ENCODE measurements around the gene SNCG.
"Not testable (repeated sequence)": the region's sequence is repeated elsewhere in the genome, so short reads cannot be mapped to it uniquely, and the experiment has no call there.

SNCG gene

DNA sequence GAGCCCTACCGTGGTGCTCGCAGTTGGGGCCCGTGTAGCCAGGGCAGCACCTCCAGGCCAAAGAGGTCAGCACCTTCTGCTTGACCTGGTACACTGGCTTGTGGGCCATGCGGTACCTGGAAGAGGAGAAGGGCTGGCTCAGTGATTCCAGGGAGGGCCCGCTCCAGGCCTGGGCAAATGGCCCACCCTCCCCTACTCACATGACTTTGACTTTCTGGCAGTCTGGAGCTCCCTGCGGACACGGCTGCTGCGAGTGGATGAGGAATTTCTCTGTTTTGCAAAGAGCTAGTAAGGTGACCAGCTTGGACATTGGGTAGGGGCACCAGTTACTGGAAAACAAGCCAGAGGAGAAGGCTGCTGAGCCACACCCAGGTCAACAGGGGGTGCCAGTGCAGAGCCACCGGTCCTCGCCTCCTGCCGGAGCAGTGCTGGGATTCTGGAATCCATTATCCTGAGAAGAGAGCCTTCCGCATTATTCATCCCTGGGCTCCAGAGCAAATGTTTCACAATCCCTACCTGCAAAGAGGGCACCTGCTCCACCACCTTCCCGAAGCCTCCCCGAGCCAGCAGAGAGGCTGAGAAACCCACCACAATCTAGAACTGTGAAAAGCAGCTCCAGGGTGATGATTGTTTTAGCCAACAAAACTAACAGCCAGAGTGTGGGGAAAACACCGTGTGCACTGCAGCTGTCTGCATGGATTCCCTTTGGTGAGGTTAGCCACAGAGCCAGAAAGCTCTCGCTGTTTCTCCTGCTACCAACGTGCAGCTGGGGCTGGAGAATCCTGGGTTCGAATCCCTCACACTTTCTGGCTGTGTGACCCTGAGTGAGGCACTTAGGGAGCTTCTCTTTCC is 12.8 kb upstream of the SNCG start:
- no peak for DNase-seq (ENCODE audit: low spot score)

DNA sequence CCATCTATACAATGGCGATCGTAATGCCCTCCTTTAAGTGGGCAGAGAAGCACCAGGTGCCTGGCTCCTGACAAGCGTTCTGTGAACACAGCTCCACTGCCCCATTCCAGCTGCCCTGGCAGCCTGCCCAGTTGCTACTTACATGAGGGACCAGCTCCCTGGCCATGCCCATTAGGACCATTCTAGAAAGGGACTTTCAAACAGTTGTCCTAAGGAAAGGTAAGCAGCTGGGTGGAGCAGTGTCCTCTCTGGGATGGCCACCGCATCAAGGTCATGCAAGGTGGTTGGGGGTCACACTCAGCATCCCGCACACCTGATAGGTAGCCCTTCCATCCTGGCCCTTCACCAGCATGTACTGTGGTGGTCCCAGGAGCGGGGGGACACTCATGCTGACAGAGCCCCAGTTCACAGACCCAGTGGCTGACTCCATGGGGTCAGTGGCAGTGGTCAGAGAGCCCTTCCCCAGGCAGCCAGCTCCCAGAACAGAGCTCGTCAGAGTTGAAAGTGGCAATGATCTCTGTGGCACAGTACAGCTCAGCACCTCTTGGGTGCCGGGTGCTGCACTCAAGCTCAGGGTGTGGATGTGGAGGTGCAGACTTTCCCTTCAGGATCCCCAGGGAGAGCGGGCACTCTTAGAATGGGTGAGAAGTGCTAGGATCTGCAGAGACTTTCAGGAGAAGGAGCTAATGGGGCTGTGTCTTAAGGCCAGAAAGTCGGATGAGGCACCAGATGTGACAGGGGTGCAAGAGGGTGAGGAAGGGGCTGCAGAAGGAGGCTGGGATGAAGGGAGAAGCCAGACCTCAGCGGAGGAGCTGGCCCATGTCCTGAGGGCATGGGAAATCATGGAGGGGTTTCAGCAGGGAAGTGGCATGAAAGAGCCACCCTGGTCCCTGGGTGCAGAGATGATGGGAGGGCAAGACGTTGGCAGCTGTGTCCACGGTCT is 11.9 kb upstream of the SNCG start:
- DNase-seq (ENCODE audit: low spot score) = no peak

DNA sequence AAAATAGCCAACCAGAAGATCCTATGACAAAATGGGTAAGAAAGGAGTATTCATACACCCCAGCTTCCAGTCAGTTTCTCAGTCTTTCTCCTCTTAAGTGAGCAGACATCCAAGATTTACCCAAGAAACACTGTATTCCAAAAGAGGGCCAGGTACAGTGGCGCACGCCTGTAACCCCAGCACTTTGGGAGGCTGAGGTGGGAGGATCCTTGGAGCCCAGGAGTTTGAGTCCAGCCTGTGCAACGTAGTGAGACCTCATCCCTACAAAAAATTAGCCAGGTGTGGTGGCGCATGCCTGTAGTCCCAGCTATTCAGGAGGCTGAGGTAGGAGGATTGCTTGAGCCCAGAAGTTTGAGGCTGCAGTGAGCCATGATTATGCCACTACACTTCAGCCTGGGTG is 10.6 kb upstream of the SNCG start:
- DNase-seq (ENCODE audit: low spot score) = not testable (repeated sequence)

DNA sequence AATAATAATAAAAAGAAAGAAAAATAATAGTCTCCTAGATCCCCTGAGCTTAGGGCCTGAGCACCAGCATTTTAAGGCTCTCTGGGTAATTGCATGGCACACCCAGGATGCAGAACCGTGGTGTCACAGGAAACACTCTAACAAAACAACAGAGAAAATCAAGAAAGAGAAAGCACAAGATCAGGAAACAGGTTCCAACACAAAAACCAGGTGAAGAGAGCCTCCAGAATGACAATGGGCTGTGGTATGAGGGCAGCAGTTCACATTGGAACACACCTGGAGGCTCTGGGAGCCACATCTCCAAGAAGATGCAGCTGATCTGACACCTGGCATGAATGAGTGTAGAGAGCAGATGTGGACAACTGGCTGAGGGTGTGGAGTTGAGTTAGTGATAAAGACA is 8.1 kb upstream of the SNCG start:
- DNase-seq (ENCODE audit: low spot score) = no peak

DNA sequence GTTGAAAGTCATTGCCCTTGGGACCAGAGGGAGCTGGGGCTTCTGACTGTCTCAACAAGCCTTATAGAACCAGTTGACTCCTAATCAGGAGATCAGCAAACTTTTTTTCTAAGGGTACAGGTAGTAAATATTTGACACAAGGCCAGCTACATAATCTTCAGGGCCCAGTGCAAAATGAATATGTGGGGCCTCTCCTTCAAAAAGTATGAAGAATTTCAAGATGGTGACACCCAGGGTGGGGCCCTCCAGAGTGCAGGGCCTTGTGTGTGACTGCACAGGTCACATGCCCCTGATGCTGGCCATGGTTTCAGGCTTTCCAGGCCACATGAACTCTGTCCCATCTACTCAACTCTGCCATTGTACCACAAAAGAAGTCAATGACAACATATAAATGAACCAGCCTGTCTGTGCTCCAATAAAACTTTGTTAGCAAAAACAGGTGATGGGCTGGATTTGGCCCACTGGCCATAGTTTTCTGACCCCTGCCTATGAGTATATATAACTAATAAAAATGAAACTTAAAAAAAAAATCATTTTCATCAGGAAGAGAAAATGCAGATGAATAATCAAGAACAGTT is 7.1 kb upstream of the SNCG start:
- no peak for DNase-seq (ENCODE audit: low spot score)

DNA sequence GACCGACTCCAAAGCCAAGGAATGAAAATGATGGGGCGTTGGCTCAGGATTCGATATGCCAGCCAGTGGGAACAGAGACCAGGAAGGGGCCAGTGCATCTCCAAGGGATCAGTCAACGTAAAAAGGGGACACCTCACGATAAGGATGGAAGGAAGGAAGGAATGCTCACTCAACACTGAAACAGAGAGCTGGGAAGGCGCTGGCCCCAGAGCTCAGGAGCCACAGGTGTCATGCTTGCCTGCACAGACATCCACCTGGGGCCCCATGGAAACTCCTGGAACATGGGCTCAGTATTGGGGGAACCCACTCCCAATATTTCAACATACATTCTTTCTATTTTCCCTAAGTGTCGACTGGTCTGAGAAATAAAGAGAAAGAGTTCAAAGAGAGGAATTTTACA is 6.3 kb upstream of the SNCG start:
- DNase-seq (ENCODE audit: low spot score) = no peak

DNA sequence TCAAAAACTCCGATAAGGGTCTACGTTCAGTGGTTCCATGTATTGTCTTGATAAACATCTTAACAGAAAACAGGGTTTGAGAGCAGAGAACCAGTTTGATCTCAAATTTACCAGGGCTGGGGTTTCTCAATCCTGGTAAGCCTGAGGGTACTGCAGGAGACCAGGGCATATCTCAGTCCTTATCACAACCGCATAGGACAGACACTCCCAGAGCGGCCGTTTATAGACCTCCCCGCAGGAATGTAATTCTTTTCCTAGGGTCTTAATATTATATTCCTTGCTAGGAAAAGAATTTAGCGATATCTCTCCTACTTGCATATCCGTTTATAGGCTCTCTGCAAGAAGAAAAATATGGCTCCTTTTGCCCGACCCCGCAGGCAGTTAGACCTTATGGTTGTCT is 5.7 kb upstream of the SNCG start:
- not testable (repeated sequence) for DNase-seq (ENCODE audit: low spot score)

DNA sequence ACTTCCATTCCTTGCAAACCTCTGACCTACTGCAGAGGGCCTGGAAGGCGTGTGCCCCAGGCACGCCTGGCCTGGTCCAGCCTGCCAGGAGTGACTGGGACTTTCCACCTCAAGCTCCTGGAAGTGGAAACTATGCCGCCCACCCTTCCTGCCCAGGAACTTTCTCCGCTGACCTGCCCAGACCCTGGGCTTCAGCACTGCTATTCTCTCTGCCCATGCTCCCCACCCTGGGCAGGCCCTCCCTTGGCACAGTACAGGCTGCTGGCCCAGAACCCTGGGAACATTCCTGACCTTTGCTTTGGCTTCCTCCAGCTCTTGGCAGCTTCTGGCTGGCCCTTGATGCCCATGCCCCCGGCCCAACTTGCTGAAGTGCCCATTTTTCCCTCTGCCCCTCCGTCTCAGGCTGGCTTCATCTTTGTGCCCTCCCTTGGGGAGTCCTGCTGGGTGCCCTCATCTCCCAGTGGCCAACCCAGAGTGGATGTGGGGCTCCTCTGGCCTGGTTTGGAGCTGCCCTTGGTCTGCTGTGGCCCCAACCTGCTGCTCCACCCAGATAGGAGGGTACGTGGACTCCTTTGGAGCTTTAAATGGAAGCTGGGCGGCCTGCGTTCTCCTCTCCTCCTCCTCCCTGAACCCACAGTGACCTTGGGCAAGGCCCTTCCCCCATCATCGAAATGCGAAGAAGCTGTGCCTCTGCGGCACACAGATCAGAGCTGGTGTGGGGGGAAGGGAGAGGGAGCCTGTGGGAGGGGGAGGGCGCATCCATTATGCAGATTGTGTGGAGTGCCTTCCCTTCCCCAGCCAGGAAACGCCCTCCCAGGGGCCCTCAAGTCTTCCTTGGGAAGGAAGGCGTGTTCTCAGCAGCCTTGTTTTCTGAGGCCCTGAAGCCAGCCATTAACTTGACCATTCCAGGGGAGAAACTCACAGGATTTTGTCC is 4.4 kb upstream of the SNCG start:
- DNase-seq (ENCODE audit: low spot score) = no peak

DNA sequence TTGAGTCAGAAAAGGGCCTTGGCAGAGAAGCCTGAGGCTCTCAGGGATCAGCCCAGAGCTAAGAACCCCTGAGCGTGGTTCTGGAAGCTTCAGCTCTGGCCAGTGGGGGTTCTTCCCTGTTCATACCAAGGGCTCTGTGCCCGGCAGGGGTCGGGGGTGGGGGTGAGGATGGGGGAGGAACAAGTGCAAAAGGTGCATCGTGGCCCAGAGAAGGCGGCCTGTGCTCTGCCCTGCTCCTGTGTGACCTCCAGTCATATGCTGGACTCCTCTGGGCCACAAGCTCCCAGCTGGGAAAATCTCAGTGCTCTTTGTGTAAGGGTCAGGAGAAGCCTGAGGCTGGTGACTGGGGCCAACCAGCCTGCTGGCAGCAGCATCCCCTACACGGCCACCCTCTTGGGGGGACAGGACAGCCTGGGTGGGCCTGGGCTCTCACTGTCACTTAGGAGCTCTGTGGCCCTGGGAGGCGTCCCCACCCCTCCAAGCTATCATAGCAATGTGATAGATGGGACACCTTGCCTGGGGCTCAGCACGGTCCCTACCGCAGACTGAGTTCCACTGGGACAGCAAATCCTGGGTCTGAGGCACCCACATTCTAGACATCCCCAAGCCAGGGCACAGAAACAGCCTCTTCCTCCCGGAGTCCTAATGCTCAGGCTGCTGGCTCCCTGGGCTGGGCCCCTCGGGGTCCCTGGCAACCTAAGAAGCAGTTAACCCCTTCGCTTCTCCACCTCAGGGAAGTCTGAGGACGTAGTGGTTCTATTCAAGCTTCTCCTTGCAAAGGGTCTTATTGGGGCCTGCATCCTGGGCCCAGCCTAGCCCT is 3.5 kb upstream of the SNCG start:
- no peak for DNase-seq (ENCODE audit: low spot score)

DNA sequence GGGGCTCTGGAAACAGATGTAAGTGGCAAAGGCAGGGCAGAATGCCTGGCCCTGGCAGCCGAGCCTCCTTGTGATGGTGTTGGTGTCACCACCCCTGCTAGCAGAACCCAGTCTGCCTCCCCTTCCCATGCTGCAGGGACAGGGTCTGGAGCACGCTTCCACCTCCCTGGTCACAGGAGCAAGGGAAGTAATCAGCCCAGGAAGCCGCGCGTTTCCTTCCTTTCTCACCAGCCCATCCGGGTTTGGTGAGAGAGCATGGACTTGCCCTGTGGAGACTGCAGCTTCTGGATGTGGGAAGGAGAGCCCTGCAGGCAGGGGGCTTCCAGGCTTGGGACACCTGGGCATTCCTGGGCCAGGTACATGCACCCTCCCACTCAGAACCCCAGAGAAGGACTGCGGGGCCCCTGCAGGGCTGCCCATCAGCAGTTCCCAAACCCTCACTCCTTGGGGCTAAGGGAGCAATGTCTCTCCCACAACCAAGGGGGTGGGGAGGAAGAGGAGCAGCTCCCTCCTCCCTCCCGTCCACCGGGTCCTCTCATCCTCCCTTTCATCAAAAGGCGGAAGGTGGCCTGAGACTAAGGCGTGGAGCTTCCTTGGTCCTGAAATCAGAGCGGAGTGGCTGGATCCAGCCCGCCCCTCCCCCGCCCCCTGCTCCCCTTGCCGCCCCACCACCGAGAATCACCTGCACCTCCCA is 2.8 kb upstream of the SNCG start:
- no peak for DNase-seq (ENCODE audit: low spot score)

DNA sequence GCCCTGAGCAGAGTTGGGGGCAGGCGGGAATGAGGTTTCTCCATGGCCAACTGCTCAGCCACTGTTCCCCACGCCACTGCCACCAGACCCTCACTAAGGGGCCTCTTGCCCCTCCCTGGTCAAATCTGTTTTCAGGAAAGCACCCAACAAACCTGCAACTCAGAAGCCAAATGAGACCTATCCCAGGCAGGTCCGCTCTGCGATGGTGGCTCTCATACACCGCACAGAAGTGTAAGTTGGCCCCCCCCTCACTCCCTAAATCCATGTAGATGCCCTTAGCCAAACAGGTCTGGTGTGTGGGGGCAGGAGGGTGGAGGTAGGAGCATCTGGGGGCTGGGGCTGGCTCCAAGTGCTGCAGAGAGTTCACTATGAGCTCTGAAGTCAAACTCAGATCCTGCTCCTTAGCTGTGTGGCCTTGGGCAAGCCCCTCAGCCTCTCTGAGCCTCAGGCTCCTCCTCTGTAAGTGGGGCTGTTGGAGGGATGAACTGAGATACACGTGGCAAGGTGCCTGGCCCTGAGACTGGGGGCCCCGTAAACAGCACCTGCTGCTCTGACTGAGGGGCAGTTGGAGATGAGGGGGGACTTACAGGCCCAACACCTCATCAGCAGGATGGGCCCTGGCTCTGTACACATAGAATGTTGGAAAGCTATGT is 2.1 kb upstream of the SNCG start:
- DNase-seq (ENCODE audit: low spot score) = no peak

DNA sequence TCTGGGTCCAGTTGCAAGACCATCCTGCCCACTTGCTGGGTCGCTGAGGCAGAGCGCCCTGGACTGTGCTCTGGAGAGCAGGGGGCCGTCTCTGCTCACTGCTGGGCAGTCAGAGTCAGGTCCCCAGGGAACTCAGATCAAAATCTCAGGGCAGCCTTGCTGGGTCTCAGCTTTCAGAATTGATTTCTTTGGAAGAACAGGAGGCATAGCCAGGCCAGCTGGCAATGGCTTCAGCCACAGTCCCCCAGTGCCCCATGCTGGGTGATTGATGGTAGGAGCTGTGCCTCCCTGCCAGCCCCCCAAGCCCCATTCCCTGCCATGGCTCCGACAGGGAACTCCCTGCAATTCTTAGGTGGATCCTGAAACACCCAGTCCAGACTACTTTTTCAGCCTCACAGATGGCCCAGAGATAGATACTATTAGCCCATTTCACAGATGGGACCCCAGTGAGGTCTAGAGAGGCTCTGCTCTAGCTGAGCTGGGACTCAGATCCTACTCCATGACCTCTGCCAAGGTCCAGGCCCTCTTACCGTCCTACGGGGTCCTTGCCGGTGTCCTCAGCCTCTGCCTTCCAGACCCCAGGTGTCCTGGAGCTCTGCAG is 1.5 kb upstream of the SNCG start:
- no peak for DNase-seq (ENCODE audit: low spot score)

DNA sequence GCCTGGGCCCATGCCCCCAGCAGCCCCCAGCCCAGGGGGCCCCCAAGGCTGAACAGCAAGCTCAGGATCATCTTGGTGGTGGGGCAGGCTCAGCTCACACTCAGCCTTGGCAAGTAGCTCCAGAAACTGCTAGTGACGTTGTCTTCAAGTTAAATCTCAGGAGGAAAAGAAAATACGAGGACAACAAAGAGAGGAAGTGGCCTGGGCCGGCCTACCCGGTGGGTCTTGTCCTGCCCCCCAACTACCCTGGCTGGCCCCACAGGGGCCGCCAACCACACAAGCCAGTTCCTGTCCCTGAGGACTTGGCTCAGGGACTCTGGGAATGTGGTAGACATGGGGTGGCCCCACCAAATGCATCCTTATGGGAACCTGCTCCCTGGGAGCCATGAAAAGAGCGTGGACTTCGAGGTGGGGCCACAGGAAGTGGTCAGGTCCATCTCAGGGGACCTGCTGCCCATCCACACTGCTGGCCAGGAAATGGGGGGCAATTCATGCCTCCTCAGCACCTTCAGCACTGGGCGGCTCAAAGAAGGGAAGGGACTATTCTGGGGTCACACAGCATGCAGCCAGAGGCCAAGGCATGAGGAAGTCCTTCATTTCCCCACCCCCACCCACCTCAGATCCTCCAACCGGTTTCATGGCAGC is 806 bp upstream of the SNCG start, which contains the start of gene MMRN2:
MMRN2 (minus strand) TSS at position 145 of the 645 bp plus-strand sequence; CDS start at position 71, 74 bp downstream.
- DNase-seq (ENCODE audit: low spot score) = no peak

DNA sequence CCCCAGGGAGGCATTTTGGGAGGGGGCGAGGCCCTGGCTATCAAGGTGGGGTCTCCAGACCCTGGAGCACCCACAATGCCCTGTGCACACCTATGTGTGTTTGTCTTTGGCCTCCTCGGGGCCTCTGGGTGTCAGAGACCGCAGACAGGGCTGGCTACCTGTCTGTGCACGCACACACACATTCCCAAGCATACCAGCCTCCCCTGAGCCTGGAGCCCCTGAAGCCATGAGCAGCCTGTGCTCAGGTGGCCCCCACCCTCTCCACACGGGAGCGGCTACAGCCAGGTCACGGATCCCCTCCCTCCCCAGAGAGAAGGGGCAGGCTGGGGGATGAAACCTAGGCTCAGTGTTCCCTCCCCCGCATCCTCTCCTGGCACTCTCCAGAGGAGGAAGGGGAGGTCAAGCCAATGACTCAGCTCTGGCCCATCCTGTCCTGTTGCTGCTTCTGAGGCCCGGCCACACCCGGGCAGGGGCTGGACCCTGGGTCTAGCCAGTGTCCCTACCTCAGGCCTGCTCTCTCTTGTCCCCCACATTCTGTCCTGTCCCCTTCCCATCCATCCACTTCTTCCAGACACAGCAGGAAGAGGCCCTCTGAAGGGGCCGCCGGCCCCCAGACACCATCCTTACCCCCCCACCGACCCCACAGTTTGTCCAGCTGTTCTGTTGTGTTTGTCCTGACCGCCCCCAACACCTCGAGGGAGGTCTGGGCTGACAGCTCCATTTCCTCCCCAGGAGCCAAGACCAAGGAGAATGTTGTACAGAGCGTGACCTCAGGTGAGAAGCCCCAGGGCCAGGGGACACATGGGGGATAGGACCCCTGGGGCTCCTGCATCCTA is 720 bp downstream of the SNCG start:
- no peak for DNase-seq (ENCODE audit: low spot score)

DNA sequence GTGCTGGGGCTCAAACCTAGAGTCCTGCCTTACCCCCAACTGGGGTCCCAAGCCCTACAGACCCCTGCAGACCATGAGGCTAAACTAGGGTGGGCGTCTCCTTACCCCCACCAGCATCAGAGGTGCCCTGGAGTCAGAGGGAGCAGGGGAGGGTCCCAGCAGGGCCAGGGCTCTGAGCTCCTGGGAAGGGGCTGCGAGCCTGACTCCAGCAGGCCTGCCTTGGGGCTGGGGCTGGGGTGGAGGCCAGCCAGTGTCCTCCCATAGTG is 1.3 kb downstream of the SNCG start:
- DNase-seq (ENCODE audit: low spot score) = no peak

DNA sequence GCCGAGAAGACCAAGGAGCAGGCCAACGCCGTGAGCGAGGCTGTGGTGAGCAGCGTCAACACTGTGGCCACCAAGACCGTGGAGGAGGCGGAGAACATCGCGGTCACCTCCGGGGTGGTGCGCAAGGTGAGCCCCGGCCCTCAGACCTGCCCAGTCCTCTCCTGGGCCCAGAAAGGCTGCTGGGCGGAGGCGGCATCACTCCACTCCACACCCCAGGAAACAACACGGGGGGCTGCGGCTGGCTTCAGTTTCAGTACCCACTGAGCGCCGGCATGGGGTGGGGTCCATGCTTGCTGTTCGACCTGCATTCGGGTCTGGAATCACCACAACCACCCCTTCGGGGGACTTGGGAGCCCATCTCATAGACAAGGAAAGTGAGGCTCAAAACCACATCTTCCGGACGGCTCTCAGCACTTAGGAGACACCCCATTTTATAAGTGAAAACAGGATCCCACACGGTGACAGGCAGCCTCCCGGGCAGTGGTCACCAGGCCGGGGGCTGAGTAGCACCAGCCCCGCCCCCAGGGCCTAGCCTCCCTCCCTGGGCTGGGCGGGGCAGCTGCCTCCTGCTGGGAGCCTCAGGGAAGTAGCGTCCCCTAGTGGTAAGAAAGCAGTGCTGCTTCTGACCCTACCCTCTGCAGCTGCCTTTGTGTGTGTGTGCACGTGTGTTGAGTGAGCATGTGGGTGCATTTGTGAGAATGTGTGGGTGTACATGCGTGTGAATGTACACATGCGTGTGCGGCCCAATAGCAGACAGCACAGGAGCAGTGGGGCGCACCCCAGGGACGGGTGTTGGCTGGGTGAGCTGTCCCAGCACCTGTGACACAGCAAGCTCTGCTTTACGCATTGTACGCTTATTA is 1.8 kb downstream of the SNCG start:
- peak; percentile 34 for DNase-seq (ENCODE audit: low spot score)

DNA sequence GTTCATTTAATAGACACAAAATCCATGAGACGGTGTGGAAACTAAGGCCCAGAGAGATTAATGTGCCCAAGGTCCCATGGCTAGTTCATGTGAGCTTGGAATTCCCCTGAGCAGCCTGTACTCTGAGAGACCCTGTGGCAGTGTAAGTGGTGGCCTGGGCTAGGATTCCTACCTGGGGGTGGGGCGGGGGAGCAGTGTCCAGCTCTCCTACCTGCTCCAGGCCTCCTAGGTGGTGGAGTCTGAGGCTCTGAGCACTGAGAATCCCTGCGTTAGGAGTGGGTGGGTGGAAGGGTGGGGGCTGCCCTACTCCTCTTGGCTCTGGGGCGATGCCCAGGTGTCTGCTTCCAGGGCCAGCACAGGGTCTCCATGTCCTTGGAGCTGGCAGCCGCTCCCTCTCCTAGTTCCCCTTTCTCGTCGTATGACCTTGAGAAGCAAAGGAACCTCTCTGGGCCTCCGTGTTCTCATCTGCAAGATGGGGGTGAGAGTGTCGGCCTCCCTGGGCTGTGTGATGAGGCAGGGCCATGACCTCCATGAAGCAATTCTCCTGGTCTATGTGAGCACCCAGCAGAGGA is 2.5 kb downstream of the SNCG start:
- DNase-seq (ENCODE audit: low spot score) = no peak

Data from hematopoietic multipotent progenitor cell treated with erythropoietin and hydrocortisone succinate and interleukin-3 and kit ligand, for 17 days (in vitro differentiated cells).